ENCODE measurements around the gene ATP6AP1.

ATP6AP1 gene

GRCh38 chrX:154448484-154448883, 20.0 kb downstream of the ATP6AP1 start:
- peaks cover 15% of the 10 kb centered on the region for H3K9me3 Mint-ChIP-seq
- no peaks in the 10 kb centered on the region for H3K4me1 Mint-ChIP-seq

DNA sequence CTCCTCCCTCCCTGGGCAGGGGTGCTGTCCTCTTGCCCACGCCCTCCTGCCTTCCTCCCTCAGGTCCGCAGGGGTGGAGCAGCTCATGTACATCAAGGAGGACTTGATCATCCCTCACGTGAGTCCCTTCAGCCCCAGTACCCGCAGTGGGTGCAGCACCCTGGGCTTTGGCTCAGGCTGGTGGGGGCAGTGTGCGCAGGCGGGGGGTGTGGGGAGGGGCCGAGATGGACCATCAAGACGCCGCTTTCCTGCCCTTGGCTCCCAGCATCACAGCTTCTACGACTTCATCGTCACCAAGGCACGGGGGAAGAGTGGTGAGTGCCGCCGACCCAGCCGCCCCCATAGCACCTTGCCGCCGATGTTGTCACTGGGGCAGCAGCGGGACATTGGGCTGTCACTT, 21.1 kb downstream of the ATP6AP1 start:
- Mint-ChIP-seq H3K4me1 (no peaks in the 10 kb centered on the region), H3K4me3 (no peak overlapping the region), H3K27ac (no peak overlapping the region), H3K9me3 (peaks cover 20% of the 10 kb centered on the region), H3K27me3 (ENCODE audit: low read depth) (no peaks in the 10 kb centered on the region), H3K36me3 (ENCODE audit: low read depth) (peaks cover 21% of the 10 kb centered on the region)
- TF ChIP-seq, protein P1, sequence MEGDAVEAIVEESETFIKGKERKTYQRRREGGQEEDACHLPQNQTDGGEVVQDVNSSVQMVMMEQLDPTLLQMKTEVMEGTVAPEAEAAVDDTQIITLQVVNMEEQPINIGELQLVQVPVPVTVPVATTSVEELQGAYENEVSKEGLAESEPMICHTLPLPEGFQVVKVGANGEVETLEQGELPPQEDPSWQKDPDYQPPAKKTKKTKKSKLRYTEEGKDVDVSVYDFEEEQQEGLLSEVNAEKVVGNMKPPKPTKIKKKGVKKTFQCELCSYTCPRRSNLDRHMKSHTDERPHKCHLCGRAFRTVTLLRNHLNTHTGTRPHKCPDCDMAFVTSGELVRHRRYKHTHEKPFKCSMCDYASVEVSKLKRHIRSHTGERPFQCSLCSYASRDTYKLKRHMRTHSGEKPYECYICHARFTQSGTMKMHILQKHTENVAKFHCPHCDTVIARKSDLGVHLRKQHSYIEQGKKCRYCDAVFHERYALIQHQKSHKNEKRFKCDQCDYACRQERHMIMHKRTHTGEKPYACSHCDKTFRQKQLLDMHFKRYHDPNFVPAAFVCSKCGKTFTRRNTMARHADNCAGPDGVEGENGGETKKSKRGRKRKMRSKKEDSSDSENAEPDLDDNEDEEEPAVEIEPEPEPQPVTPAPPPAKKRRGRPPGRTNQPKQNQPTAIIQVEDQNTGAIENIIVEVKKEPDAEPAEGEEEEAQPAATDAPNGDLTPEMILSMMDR (IDR thresholded peaks at IDR 0.05; ENCODE audit: unreplicated experiment in 3 of 3) = no peak

More at GRCh38 chrX:154448484-154448883, 20.0 kb downstream of the ATP6AP1 start:
- Mint-ChIP-seq H3K36me3 (ENCODE audit: low read depth) (peaks cover 15% of the 10 kb centered on the region), H3K27me3 (ENCODE audit: low read depth) (no peaks in the 10 kb centered on the region), H3K4me3 (no peak overlapping the region), H3K27ac (no peak overlapping the region)
- TF ChIP-seq, protein P1 (IDR thresholded peaks at IDR 0.05; ENCODE audit: unreplicated experiment in 3 of 3) = no peak

DNA sequence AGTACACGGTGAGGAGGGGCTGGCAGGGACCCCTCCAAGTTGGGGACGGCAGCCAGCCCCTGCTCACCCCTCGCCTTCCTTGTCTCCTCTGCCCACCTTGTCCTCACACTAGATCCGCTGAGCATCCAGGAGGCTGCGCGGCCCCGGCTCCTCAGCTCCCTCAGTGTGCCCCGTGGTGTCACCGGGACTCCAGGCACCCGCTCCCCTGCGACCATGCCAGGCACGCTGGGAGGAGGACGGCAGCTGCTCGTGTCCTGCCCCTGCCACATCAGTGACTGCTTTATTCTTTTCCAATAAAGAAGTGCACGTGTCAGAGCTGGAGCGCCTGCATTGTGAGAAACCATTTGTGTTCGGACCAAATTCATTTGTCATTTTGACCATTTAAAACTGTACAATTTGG, 21.8 kb downstream of the ATP6AP1 start:
- Mint-ChIP-seq H3K27ac (no peak overlapping the region), H3K27me3 (ENCODE audit: low read depth) (no peaks in the 10 kb centered on the region), H3K36me3 (ENCODE audit: low read depth) (peaks cover 22% of the 10 kb centered on the region), H3K9me3 (peaks cover 22% of the 10 kb centered on the region), H3K4me1 (no peaks in the 10 kb centered on the region), H3K4me3 (no peak overlapping the region)
- TF ChIP-seq, protein P1 (IDR thresholded peaks at IDR 0.05; ENCODE audit: unreplicated experiment in 3 of 3) = no peak

DNA sequence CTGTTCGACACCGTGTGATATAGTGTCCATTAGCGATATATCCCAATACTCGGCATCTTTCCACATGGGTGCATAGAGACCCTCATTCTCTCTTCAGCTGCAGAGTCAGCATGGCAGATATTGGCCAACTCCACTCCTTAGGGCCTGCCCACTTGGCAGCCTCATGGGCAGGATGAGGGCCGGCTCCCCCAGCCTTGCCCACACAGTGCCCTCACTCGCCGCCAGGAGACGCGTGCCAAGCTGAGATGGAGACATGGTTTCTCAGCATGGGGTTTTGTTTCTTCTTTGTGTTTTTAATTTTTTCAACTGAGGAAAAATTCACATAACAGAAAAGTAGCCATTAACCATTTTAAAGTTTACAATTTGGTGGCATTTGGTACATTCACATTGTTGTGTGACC, 24.3 kb downstream of the ATP6AP1 start:
- H3K27me3 Mint-ChIP-seq (ENCODE audit: low read depth) = no peaks in the 10 kb centered on the region
- H3K4me3 Mint-ChIP-seq = no peak overlapping the region
- TF ChIP-seq, protein P1 (IDR thresholded peaks at IDR 0.05; ENCODE audit: unreplicated experiment in 3 of 3) = no peak
- H3K9me3 Mint-ChIP-seq = peaks cover 19% of the 10 kb centered on the region
- H3K4me1 Mint-ChIP-seq = peaks cover 5% of the 10 kb centered on the region
- H3K36me3 Mint-ChIP-seq (ENCODE audit: low read depth) = peaks cover 20% of the 10 kb centered on the region
- H3K27ac Mint-ChIP-seq = no peak overlapping the region

- TF ChIP-seq, protein P1 (IDR thresholded peaks at IDR 0.05; ENCODE audit: unreplicated experiment in 3 of 3) = no peak
- peaks cover 25% of the 10 kb centered on the region for H3K9me3 Mint-ChIP-seq
- H3K4me1 Mint-ChIP-seq = peaks cover 5% of the 10 kb centered on the region
- peaks cover 26% of the 10 kb centered on the region for H3K36me3 Mint-ChIP-seq (ENCODE audit: low read depth)
- H3K27me3 Mint-ChIP-seq (ENCODE audit: low read depth) = no peaks in the 10 kb centered on the region
- H3K27ac Mint-ChIP-seq = peak overlapping the region; percentile 94 to 99 (median 95)
- peak overlapping the region; percentile 90 to 95 (median 93) for H3K4me3 Mint-ChIP-seq
Observed at GRCh38 chrX:154457491-154458115, 29.1 kb downstream of the ATP6AP1 start.
